HG03103 (cell line): ENCODE results near the gene GRPEL2.
"Not testable (repeated sequence)": the region's sequence is repeated elsewhere in the genome, so short reads cannot be mapped to it uniquely, and the experiment has no call there.

Experiments
- ATAC-seq: cut with Tn5 transposase; IDR thresholded peaks from one replicate; pipeline ENCODE4 v1.9.1; 2021; ENCODE audit warnings: low read depth; ENCODE audit not compliant: unreplicated experiment

Gene GRPEL2

GRCh38 chr5:149391524-149391923 is 46.2 kb downstream of the GRPEL2 start:
- no peak for ATAC-seq

- ATAC-seq = no peak
Observed at GRCh38 chr5:149392718-149393117, 47.4 kb downstream of the GRPEL2 start.

DNA sequence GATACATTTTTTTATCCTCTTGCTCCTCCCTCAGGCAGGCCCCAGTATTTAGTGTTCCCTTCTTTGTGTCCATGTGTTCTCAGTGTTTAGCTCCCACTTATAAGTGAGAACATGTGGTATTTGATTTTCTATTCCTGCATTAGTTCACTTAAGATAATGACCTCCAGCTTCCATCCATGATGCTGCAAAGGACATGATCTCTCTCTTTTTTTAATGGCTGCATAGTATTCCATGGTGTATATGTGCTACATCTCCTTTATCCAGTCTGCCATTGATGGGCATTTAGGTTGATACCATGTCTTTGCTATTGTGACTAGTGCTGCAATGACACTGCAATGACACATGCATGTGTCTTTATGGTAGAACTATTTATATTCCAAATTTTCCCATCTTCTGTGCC is 49.7 kb downstream of the GRPEL2 start:
- not testable (repeated sequence) for ATAC-seq

DNA sequence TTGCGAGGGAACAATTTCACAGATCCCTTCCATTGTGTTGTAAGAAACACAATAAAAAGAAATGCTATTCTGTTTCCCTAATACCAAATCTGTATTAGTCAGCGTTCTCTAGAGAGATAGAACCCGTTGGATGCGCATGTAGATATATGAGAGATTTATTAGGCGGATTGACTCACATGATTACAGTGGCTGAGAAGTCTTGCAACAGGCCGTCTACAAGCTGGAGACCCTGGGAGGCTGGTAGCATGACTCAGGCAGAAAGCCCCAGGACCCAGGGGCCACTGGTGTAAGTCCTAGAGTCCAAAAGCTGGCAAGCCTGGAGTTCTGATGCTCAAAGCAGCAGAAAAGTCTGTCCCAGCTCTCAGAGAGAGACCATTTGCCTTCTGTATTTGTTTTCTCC is 52.2 kb downstream of the GRPEL2 start:
- no peak for ATAC-seq

DNA sequence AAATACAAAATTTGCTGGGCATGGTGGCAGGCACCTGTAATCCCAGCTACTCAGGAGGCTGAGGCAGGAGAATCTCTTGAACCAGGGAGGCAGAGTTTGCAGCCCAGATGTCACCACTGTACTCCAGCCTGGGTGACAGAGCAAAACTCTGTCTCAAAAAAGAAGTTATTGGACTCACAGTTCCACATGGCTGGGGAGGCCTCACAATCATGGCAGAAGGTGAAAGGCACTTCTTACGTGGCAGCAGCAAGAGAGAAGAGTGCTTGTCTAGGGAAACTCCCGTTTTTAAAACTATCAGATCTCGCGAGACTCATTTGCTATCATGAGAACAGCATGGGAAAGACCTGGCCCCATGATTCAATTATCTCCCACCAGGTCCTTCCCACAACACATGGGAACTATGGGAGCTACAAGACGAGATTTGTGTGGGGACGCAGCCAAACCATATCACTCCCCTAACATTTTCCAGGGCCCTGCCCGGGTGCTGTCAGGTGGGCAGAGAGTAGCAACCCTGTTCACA is 53.5 kb downstream of the GRPEL2 start:
- ATAC-seq = not testable (repeated sequence)

- ATAC-seq = no peak
Observed at GRCh38 chr5:149399775-149400174, 54.5 kb downstream of the GRPEL2 start.

DNA sequence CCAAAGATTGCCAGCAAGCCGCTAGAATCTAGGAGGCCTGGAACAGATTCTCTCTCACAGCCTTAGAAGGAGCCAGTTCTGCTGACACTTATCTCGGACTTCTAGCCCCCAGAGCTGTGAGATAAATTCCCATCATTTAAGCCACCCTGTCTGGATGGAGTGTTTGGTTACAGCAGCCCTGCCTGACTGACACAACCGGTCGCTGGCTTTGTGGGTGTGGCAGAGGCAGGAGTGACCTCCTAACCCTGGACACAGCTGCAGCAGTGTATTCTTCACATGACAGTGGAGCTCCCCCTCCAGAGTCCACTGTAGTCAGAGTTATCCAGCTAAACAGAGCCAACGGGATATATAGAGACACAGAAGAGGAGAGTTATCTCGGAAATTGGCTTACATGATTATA is 55.0 kb downstream of the GRPEL2 start:
- no peak for ATAC-seq

DNA sequence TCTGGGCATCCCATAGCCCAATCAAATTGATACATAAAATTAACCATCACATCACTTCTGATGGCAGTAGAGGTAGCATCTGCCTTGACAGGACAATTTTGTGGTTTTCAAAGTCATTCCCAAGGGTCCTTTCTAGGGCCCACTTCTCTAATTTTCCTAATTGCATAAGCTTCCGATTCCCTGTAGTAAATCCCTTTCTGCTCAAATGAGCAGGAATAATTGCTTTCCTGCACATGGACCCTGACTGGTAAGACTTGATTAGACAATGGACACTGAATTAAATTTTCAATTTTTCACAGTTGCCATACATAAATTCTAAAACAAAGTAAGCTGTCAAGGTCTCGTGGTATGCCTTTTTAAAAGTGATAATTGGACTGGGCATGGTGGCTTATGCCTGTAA is 55.8 kb downstream of the GRPEL2 start:
- ATAC-seq = no peak

DNA sequence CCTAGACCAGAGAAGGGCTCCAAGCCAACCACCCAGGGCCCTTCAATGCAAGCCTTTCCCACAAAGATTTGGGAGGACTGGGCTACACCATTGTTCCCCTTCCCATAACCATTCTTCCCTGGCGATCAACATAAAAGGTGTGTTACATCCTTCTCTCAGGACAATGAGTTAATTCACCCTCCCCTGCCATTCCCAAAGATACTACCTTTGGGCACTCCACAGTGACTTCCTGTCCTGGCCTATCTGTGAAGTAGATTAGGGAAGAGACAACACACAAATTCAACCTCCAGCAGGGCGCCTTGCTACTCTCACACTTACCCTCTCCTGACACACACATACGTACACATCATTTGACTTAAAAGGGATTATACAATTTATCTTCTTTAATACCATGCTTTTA is 57.0 kb downstream of the GRPEL2 start:
- ATAC-seq = no peak
